Measurements from ENCODE around the gene SLC22A9.
"Not testable (repeated sequence)": the region's sequence is repeated elsewhere in the genome, so short reads cannot be mapped to it uniquely, and the experiment has no call there.

GRCh38 chr11:63430731-63431130 lies 61.1 kb downstream of the SLC22A9 start:
- TF ChIP-seq, protein P1, sequence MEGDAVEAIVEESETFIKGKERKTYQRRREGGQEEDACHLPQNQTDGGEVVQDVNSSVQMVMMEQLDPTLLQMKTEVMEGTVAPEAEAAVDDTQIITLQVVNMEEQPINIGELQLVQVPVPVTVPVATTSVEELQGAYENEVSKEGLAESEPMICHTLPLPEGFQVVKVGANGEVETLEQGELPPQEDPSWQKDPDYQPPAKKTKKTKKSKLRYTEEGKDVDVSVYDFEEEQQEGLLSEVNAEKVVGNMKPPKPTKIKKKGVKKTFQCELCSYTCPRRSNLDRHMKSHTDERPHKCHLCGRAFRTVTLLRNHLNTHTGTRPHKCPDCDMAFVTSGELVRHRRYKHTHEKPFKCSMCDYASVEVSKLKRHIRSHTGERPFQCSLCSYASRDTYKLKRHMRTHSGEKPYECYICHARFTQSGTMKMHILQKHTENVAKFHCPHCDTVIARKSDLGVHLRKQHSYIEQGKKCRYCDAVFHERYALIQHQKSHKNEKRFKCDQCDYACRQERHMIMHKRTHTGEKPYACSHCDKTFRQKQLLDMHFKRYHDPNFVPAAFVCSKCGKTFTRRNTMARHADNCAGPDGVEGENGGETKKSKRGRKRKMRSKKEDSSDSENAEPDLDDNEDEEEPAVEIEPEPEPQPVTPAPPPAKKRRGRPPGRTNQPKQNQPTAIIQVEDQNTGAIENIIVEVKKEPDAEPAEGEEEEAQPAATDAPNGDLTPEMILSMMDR (IDR thresholded peaks at IDR 0.05; ENCODE audit: low read depth, low read length, poor library complexity, severe bottlenecking): not testable (repeated sequence)
- TF ChIP-seq EZH2phosphoT487 (IDR thresholded peaks at IDR 0.05; ENCODE audit: borderline replicate concordance, low read length): not testable (repeated sequence)
